ENCODE data around the gene PLA2G4F. TPM values are rescaled to one million over a fixed set of nuclear protein-coding genes. Genes with fewer than 3 reads are reported as not detected.

PLA2G4F gene
- total RNA-seq, 1 experiment from 2014 or later: not detected

GRCh38 chr15:42171122-42171521, 14.7 kb upstream of the PLA2G4F start:
- H2BK120ac ChIP-seq (ENCODE audit: low read depth, low read length, poor library complexity, severe bottlenecking): no peak overlapping the region
- DNase-seq: no peak
- no peaks in the 10 kb centered on the region for H3K79me1 ChIP-seq (ENCODE audit: insufficient read depth, low read depth, low read length, poor library complexity, severe bottlenecking)
- Mint-ChIP-seq H3K36me3 (ENCODE audit: insufficient read depth in 1 of 3, low read depth in 3 of 3) (peaks cover 8 to 66% (median 62%) of the 10 kb centered on the region in 3 experiments; a peak in 5 of 7 replicates), H3K4me3 (no peak overlapping the region), H3K27ac (no peak overlapping the region), H3K9me3 (no peaks in the 10 kb centered on the region), H3K4me1 (no peaks in the 10 kb centered on the region), H3K27me3 (ENCODE audit: low read depth) (no peaks in the 10 kb centered on the region)
- no peak overlapping the region for H3K56ac ChIP-seq (ENCODE audit: insufficient read length, low read depth, low read length)
- H3K18ac ChIP-seq (ENCODE audit: insufficient read length, low read depth, low read length): no peak overlapping the region
- H3K14ac ChIP-seq (ENCODE audit: insufficient read depth, low read length): no peak overlapping the region
- H2AK5ac ChIP-seq (ENCODE audit: insufficient read length, low read length): no peak overlapping the region
- no peak overlapping the region for H3K4me2 ChIP-seq (ENCODE audit: insufficient read depth, insufficient read length, low read length)
- no peaks in the 10 kb centered on the region for H3K23me2 ChIP-seq (ENCODE audit: insufficient read length, low read depth, low read length, poor library complexity, severe bottlenecking)
- TF ChIP-seq CTCF (conservative IDR thresholded peaks at IDR 0.05): no peak
- no peak overlapping the region for H2AFZ ChIP-seq (ENCODE audit: low read length)
- H3K79me2 ChIP-seq (ENCODE audit: insufficient read depth, low read length): no peaks in the 10 kb centered on the region
- no peak overlapping the region for H2BK5ac ChIP-seq (ENCODE audit: insufficient read length, low read length)
- H3K9me3 ChIP-seq (ENCODE audit: control insufficient read depth, low read depth, low read length): no peaks in the 10 kb centered on the region
- no peaks in the 10 kb centered on the region for H3K27me3 ChIP-seq (ENCODE audit: insufficient read depth, low read length)
- H4K5ac ChIP-seq (ENCODE audit: insufficient read length, low read depth, low read length): no peak overlapping the region
- H3K9ac ChIP-seq (ENCODE audit: extremely low read depth, insufficient read length, low read length): no peak overlapping the region
- H4K20me1 ChIP-seq (ENCODE audit: control insufficient read depth, insufficient read depth, insufficient read length): no peaks in the 10 kb centered on the region
- no peak overlapping the region for H3K23ac ChIP-seq (ENCODE audit: insufficient read length, low read depth, low read length)
- no peak overlapping the region for H4K91ac ChIP-seq (ENCODE audit: insufficient read length, low read depth, low read length)
- no peak overlapping the region for H2BK12ac ChIP-seq (ENCODE audit: insufficient read length, low read depth, low read length)
- no peak overlapping the region for H3K27ac ChIP-seq (ENCODE audit: insufficient read length, low read depth, low read length)
- no peak overlapping the region for H3T11ph ChIP-seq (ENCODE audit: low read length)
- H2BK15ac ChIP-seq (ENCODE audit: low read depth, low read length): no peak overlapping the region
- H3K4me1 ChIP-seq (ENCODE audit: insufficient read depth, low read length): no peaks in the 10 kb centered on the region
- no peak overlapping the region for H3K4ac ChIP-seq (ENCODE audit: low read depth, low read length)
- no peak overlapping the region for H4K8ac ChIP-seq (replicated peaks; ENCODE audit: insufficient read length, low read depth, low read length)
- H2BK20ac ChIP-seq (ENCODE audit: low read depth, low read length, poor library complexity, severe bottlenecking): no peak overlapping the region
- WGBS (ENCODE audit: extremely low coverage, insufficient read length, low lambda C conversion rate): no CpG with 5 or more reads among the region's 1 CpG
